ENCODE results near the gene ANKRD33B.

DNA sequence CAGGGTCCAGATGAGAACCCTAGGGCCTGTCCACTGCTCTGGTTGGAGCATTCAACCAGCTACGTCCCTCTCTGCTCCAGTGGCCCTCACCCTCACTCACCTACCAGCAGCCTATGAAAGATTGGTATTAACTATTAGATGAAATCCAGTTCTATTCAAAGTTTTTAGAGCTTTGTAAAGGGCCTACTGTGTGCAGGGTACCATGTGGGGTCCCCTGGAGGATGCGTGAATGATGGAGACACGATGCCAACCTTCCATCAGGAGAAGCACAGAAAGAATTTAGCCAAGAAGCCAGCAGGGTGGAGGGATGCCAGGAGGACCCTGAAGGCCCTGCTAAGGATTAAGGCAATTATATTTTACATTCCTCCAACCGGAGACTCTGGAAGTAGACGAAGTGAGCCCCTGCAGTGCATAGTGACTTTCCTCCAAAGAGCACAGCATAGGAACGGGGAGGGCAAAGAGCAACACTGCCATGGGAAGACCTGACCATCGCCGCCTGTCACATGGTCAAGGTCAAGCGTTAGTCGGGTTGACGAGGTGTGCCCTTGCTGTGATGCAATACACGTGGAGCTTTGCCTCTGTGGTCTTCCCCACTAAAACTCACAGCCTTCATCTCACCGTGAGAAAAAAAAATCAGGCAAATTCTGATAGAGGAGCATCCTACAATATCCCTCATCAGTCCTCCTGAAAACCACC, 22.8 kb upstream of the ANKRD33B start:
- TF ChIP-seq POLR2AphosphoS5 (IDR thresholded peaks at IDR 0.05; ENCODE audit: insufficient read depth in 1 of 2, low read depth in 1 of 2), result no peak
- TF ChIP-seq, protein P1, sequence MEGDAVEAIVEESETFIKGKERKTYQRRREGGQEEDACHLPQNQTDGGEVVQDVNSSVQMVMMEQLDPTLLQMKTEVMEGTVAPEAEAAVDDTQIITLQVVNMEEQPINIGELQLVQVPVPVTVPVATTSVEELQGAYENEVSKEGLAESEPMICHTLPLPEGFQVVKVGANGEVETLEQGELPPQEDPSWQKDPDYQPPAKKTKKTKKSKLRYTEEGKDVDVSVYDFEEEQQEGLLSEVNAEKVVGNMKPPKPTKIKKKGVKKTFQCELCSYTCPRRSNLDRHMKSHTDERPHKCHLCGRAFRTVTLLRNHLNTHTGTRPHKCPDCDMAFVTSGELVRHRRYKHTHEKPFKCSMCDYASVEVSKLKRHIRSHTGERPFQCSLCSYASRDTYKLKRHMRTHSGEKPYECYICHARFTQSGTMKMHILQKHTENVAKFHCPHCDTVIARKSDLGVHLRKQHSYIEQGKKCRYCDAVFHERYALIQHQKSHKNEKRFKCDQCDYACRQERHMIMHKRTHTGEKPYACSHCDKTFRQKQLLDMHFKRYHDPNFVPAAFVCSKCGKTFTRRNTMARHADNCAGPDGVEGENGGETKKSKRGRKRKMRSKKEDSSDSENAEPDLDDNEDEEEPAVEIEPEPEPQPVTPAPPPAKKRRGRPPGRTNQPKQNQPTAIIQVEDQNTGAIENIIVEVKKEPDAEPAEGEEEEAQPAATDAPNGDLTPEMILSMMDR (IDR thresholded peaks at IDR 0.05), result no peak
- no peak for TF ChIP-seq POLR2A (IDR thresholded peaks at IDR 0.05)

Data from vagina (tissue), 2 donors.